GM23248 (cell line): ENCODE results near the gene SLC25A21. TPM values are rescaled to one million over a fixed set of nuclear protein-coding genes. Genes with fewer than 3 reads are reported as not detected.

Source experiments
- DNase-seq: peaks from one replicate; pipeline ENCODE4 v3.0.0-alpha.2; 2015
- H2AFZ ChIP-seq: fragments of 200-600 bp; sonication (generic); 2 replicates; pipeline ENCODE4 v1.6.1; 2016; ENCODE audit warnings: antibody characterized with exemption
- H3F3A ChIP-seq: fragments of 200-600 bp; sonication (generic); 2 replicates; pipeline ENCODE4 v1.6.1; 2016; ENCODE audit warnings: mild to moderate bottlenecking, antibody characterized with exemption, mixed run types; ENCODE audit not compliant: insufficient read depth
- H3K27ac ChIP-seq: fragments of 200-600 bp; sonication (generic); 2 replicates; pipeline ENCODE4 v1.5.1; 2016; ENCODE audit warnings: mild to moderate bottlenecking
- H3K27me3 ChIP-seq: fragments of 200-600 bp; sonication (generic); replicated peaks from 2 replicates; pipeline ENCODE4 v1.6.1; 2016; ENCODE audit warnings: mild to moderate bottlenecking; ENCODE audit not compliant: insufficient read depth
- H3K36me3 ChIP-seq: fragments of 200-600 bp; sonication (generic); 2 replicates; pipeline ENCODE4 v1.6.1; 2016; ENCODE audit warnings: low read depth, mild to moderate bottlenecking
- H3K4me1 ChIP-seq: fragments of 200-600 bp; sonication (generic); 2 replicates; pipeline ENCODE4 v1.6.1; 2016; ENCODE audit warnings: mild to moderate bottlenecking; ENCODE audit not compliant: insufficient read depth
- H3K4me2 ChIP-seq: fragments of 200-600 bp; sonication (generic); one replicate; pipeline ENCODE4 v1.6.1; 2016; ENCODE audit warnings: mild to moderate bottlenecking; ENCODE audit not compliant: unreplicated experiment
- H3K4me3 ChIP-seq: fragments of 200-600 bp; sonication (generic); 2 replicates; pipeline ENCODE4 v1.5.1; 2016; ENCODE audit warnings: mild to moderate bottlenecking
- H3K79me2 ChIP-seq: fragments of 200-600 bp; sonication (generic); 2 replicates; pipeline ENCODE4 v1.6.1; 2016; ENCODE audit warnings: mild to moderate bottlenecking; ENCODE audit not compliant: insufficient read depth
- H3K9ac ChIP-seq: fragments of 200-600 bp; sonication (generic); 2 replicates; pipeline ENCODE4 v1.6.1; 2016; ENCODE audit warnings: mild to moderate bottlenecking
- H3K9me2 ChIP-seq: fragments of 200-600 bp; sonication (generic); 2 replicates; pipeline ENCODE4 v1.6.1; 2016; ENCODE audit warnings: mixed run types, mild to moderate bottlenecking, moderate library complexity; ENCODE audit not compliant: insufficient read depth
- H3K9me3 ChIP-seq: fragments of 200-600 bp; sonication (generic); one replicate; pipeline ENCODE4 v1.6.1; 2017; ENCODE audit warnings: low read depth
- H4K20me1 ChIP-seq: fragments of 200-600 bp; sonication (generic); 2 replicates; pipeline ENCODE4 v1.6.0; 2016; ENCODE audit not compliant: insufficient read depth
- EZH2 ChIP-seq: fragments of 200-600 bp; sonication (generic); IDR thresholded peaks from 2 replicates; pipeline ENCODE4 v1.6.1; 2018; ENCODE audit warnings: antibody characterized with exemption, mild to moderate bottlenecking; ENCODE audit not compliant: insufficient read depth, poor library complexity, severe bottlenecking
- EZH2phosphoT487 ChIP-seq: fragments of 200-600 bp; sonication (generic); IDR thresholded peaks from 2 replicates; pipeline ENCODE4 v1.6.1; 2018; ENCODE audit warnings: antibody characterized with exemption, moderate library complexity, mild to moderate bottlenecking, low read depth; ENCODE audit not compliant: insufficient read depth
- WGBS, 2 experiments: methylation state at CpG; one replicate each; pipeline ENCODE4 v1.1.6; 2015 to 2017; ENCODE audit warnings: low lambda C conversion rate in 2 of 2, low coverage in 1 of 2; ENCODE audit errors: missing lambda C conversion rate in 2 of 2; 5-methylcytosine and 5-hydroxymethylcytosine counted together
- in situ Hi-C: fragments of 300-500 bp; cut with MboI; formaldehyde crosslinking; loops from 2 replicates; pipeline ENCODE4 v1.15.0; 2020
- polyA plus RNA-seq: library from polyadenylated mRNA; unstranded; fragments of >200 nt; fragmentation: Nextera tagmentation; extraction: Ambion mirVana; gene quantifications from 2 replicates; pipeline ENCODE4 v1.2.1, GENCODE V29; 2016
- total RNA-seq: library from RNA; depleted of rRNA; stranded (reverse); fragments of >200 nt; shearing (Covaris generic); gene quantifications from 2 replicates; pipeline ENCODE4 v1.2.3, GENCODE V29; 2014

The SLC25A21 gene
- total and polyA plus RNA-seq, 2 experiments from 2014 or later = 0.26 TPM; not detected in 1

DNA sequence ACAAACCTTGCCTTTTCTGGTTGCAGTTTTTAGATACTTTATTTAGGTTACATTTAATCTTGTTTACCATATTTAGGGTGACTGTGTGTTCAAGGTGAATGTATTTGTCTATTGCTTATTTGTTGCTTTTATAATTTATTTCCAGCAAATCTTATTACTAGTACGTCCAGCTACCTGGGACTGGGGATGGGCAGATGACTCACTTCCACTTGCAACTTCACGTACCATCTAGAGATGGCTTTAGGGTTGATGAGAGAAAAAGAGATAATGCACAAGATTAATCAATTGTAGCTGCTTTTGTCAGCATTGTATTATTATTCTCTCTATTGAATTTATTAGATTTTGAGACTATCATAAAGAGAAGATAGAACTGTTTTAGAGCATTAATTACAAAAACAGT is 30.4 kb upstream of the SLC25A21 start:
- Histone ChIP-seq H3K4me3 (no peak overlapping the region), H3F3A (peaks cover 7% of the 10 kb centered on the region; the same call in 1 of the 2 replicates), H3K27ac (no peak overlapping the region), H3K9me3 (no peaks in the 10 kb centered on the region), H3K9ac (no peak overlapping the region), H3K4me1 (peaks cover 9% of the 10 kb centered on the region), H2AFZ (no peak overlapping the region), H3K4me2 (no peak overlapping the region), H3K9me2 (no peaks in the 10 kb centered on the region), H4K20me1 (no peaks in the 10 kb centered on the region), H3K79me2 (peaks cover 62% of the 10 kb centered on the region), H3K27me3 (no peaks in the 10 kb centered on the region), H3K36me3 (no peaks in the 10 kb centered on the region)
- no peak for DNase-seq
- no peak for TF ChIP-seq EZH2
- no peak for TF ChIP-seq EZH2phosphoT487
- in situ Hi-C loops = no loop called here
- WGBS, 2 experiments = 97 to 100% methylated on average over 2 of the region's 2 CpGs

DNA sequence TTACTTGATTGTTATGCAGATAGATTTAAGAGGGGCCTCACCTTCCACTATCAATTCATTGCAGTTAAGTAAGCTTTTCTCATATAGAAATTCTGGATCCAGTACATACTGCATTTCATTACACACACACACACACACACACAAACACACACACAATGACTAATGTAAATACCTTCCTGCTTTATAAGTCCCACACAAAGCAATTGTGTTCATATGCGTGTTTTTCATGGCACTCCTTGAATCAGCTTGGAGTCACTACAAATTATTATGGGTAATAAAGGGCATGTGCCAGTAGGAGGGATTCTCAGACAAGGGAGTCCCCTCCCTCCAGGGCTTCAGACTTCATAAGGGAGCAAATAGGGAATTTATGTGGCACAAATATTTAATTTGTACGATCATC is 29.9 kb upstream of the SLC25A21 start:
- H3K9me2 ChIP-seq = no peaks in the 10 kb centered on the region
- H3K9me3 ChIP-seq = no peaks in the 10 kb centered on the region
- no peak overlapping the region for H3K9ac ChIP-seq
- peak; percentile 45 for DNase-seq
- no peak overlapping the region for H3K27ac ChIP-seq
- WGBS, 2 experiments = 70 to 74% methylated on average over 2 of the region's 2 CpGs
- no peaks in the 10 kb centered on the region for H3K27me3 ChIP-seq
- H3K4me3 ChIP-seq = no peak overlapping the region
- H3K79me2 ChIP-seq = peaks cover 62% of the 10 kb centered on the region
- peaks cover 10% of the 10 kb centered on the region; the same call in 1 of the 2 replicates for H3F3A ChIP-seq
- H3K4me2 ChIP-seq = no peak overlapping the region
- peaks cover 9% of the 10 kb centered on the region for H3K4me1 ChIP-seq
- H2AFZ ChIP-seq = no peak overlapping the region
- in situ Hi-C loops = no loop called here
- H4K20me1 ChIP-seq = no peaks in the 10 kb centered on the region
- TF ChIP-seq EZH2phosphoT487 (no peak), EZH2 (no peak)
- no peaks in the 10 kb centered on the region for H3K36me3 ChIP-seq

- H3K27me3 ChIP-seq = no peaks in the 10 kb centered on the region
- WGBS, 2 experiments = 94 to 98% methylated on average over 2 of the region's 2 CpGs
- no peaks in the 10 kb centered on the region for H3K36me3 ChIP-seq
- no peak for DNase-seq
- no peaks in the 10 kb centered on the region for H3K9me2 ChIP-seq
- H3F3A ChIP-seq = peaks cover 16% of the 10 kb centered on the region
- TF ChIP-seq EZH2phosphoT487 (no peak), EZH2 (no peak)
- H2AFZ ChIP-seq = no peak overlapping the region
- no peak overlapping the region for H3K4me2 ChIP-seq
- H3K9ac ChIP-seq = no peak overlapping the region
- no peaks in the 10 kb centered on the region for H4K20me1 ChIP-seq
- H3K27ac ChIP-seq = no peak overlapping the region
- H3K9me3 ChIP-seq = no peaks in the 10 kb centered on the region
- peaks cover 57% of the 10 kb centered on the region for H3K79me2 ChIP-seq
- peaks cover 14% of the 10 kb centered on the region for H3K4me1 ChIP-seq
- H3K4me3 ChIP-seq = no peak overlapping the region
- in situ Hi-C loops = no loop called here
Observed at GRCh38 chr14:37201724-37202123, 29.3 kb upstream of the SLC25A21 start.

DNA sequence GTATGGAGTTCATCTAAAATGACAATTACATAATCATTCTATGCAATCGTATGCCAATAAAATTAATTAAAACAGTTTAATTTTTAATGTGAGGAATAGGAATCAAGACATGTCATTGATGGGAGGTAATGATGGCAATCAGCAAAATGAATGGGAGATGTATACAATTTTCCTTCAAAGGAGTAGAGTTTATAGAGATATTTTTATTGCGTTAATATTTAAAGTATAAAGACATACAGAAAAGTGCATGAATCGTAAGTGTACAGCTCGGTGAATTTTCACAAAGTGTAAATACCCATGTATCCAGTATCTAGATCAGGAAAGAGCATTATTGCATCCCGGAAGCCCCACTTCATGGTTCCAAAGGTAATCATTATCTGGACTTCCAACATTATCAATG is 26.5 kb upstream of the SLC25A21 start:
- no peak overlapping the region for H3K27ac ChIP-seq
- no peaks in the 10 kb centered on the region for H3K9me2 ChIP-seq
- H3K9ac ChIP-seq = peak overlapping the region; percentile 91
- peak overlapping the region; percentile 83 for H3K4me3 ChIP-seq
- no peaks in the 10 kb centered on the region for H4K20me1 ChIP-seq
- H3K9me3 ChIP-seq = no peaks in the 10 kb centered on the region
- H3K79me2 ChIP-seq = peaks cover 29% of the 10 kb centered on the region
- H3K4me1 ChIP-seq = peaks cover 27% of the 10 kb centered on the region
- H3F3A ChIP-seq = peaks cover 26% of the 10 kb centered on the region
- H3K4me2 ChIP-seq = peak overlapping the region; percentile 94
- in situ Hi-C loops = no loop called here
- no peaks in the 10 kb centered on the region for H3K36me3 ChIP-seq
- TF ChIP-seq EZH2phosphoT487 (no peak), EZH2 (no peak)
- peak overlapping the region; percentile 97 for H2AFZ ChIP-seq
- WGBS, 2 experiments = 62 to 64% methylated on average over 5 of the region's 5 CpGs
- no peak for DNase-seq
- H3K27me3 ChIP-seq = no peaks in the 10 kb centered on the region

DNA sequence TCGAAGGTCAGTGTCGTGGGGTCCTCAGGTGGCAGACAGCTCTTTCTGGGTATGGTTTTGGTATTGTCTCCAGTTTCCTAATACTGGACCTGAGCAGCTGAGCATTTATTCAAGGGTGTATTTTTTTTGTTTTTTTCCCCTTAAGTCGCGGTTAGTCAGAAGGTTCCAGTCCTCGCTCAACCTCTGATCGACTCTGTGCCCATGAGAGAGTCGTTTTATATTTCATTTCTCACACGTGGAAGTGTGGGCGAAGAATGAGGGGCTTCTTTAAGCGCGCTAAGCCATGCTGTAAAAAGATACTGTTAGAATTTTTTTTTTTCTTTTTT is 25.8 kb upstream of the SLC25A21 start:
- no peak for TF ChIP-seq EZH2
- no peak for TF ChIP-seq EZH2phosphoT487
- peak overlapping the region; percentile 97 for H2AFZ ChIP-seq

More for the DNA sequence above, 25.8 kb upstream of the SLC25A21 start:
- Histone ChIP-seq H3F3A (peaks cover 26% of the 10 kb centered on the region), H3K4me2 (peak overlapping the region; percentile 94), H3K79me2 (peaks cover 23% of the 10 kb centered on the region), H3K36me3 (no peaks in the 10 kb centered on the region), H4K20me1 (no peaks in the 10 kb centered on the region), H3K4me3 (peak overlapping the region; percentile 83), H3K9me3 (no peaks in the 10 kb centered on the region), H3K4me1 (peaks cover 27% of the 10 kb centered on the region), H3K9ac (peak overlapping the region; percentile 91), H3K27me3 (no peaks in the 10 kb centered on the region), H3K9me2 (no peaks in the 10 kb centered on the region), H3K27ac (peak overlapping the region; percentile 93)
- in situ Hi-C loops = no loop called here
- 0 to 3% methylated on average over 11 of the region's 11 CpGs for WGBS, 2 experiments
- no peak for DNase-seq
